NT2/D1 (cell line): ENCODE results near the gene NRCAM.

Source experiments
- DNase-seq: peaks from one replicate; pipeline ENCODE4 v3.0.0-alpha.2; 2011; ENCODE audit warnings: low read depth, low spot score
- H3K27me3 ChIP-seq: 2 replicates; pipeline ENCODE4 v1.6.0; 2011; ENCODE audit warnings: mild to moderate bottlenecking; ENCODE audit not compliant: insufficient read length, insufficient read depth
- H3K36me3 ChIP-seq: 2 replicates; pipeline ENCODE4 v1.6.1; 2011; ENCODE audit warnings: mild to moderate bottlenecking, low read length, mixed read lengths; ENCODE audit not compliant: insufficient read depth, insufficient read length
- H3K4me1 ChIP-seq: 2 replicates; pipeline ENCODE4 v1.5.1; 2011; ENCODE audit not compliant: insufficient read depth, insufficient read length
- H3K4me3 ChIP-seq: 2 replicates; pipeline ENCODE4 v1.5.1; 2011; ENCODE audit warnings: low read depth; ENCODE audit not compliant: insufficient read length
- H3K9ac ChIP-seq: 2 replicates; pipeline ENCODE4 v1.6.0; 2011; ENCODE audit warnings: low read depth; ENCODE audit not compliant: insufficient read length
- H3K9me3 ChIP-seq: 2 replicates; pipeline ENCODE4 v1.5.1; 2011; ENCODE audit warnings: mild to moderate bottlenecking, low read length; ENCODE audit not compliant: insufficient read depth
- SUZ12 ChIP-seq: IDR thresholded peaks from 2 replicates; pipeline ENCODE4 v1.6.1; 2011; ENCODE audit not compliant: insufficient read length, insufficient read depth; ENCODE audit errors: extremely low read depth
- YY1 ChIP-seq: IDR thresholded peaks from 2 replicates; pipeline ENCODE4 v1.6.1; 2011; ENCODE audit not compliant: insufficient read length, insufficient read depth
- ZNF274 ChIP-seq: IDR thresholded peaks from 2 replicates; pipeline ENCODE4 v1.6.1; 2011; ENCODE audit warnings: mild to moderate bottlenecking, low read depth, low read length

Gene NRCAM

DNA sequence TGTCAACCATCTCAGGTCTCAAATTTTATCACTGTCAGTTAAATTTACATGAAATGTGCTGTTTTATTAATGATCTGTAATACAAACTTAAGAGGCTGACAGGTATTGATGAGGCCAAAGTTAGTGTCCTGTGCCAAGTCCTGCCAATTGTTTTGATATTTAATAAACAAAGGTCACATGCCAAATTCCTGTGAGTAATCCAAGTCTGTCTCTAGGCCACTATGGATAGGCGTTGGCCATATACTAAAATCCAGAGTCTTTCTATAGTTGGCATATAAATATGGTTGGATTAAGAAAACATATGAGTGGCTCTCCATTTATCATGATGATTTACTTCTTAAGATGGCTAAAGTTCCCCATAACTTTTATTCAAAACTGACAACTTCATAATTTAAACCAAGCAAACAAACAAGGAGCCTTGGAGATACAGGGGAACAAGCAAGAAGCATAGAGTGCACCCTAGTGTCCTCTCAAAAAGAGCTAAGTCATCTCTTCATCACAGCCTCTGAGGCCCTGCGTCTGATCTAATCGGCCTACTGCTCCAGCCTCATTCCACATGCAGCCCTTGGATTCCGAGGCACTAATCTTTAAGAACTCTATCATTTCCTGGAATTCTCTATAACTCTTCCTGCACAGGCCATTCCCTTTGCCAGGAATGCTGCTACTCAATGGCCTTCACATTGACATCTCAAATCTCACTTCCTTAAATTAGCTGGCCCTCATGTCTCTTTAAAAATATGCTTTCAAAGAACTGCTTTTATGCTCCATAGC is 32.7 kb upstream of the NRCAM start:
- no peak for DNase-seq
- Histone ChIP-seq H3K4me1 (no peaks in the 10 kb centered on the region), H3K9ac (no peak overlapping the region), H3K9me3 (no peaks in the 10 kb centered on the region), H3K27me3 (no peaks in the 10 kb centered on the region), H3K4me3 (no peak overlapping the region), H3K36me3 (no peaks in the 10 kb centered on the region)
- TF ChIP-seq SUZ12 (no peak), YY1 (no peak), ZNF274 (no peak)

DNA sequence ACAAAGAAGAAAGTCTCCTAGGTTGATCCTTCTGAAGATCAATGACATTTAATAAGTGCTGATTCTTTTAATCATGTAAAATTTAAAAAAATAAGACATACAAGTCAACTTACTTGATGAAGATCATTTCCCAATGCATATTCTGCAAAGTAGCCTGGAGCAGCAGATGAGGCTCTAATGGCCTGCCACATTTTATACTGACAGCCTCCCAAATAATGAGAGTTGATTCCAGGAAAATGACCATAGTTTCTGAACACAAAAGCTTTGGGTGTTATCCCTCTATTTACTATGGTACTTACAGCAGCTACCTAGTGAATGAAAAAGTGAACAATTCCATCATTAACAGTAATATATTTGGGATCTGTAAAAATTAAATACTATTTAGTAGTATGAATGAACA is 31.4 kb upstream of the NRCAM start:
- Histone ChIP-seq H3K9ac (no peak overlapping the region), H3K27me3 (no peaks in the 10 kb centered on the region), H3K4me1 (no peaks in the 10 kb centered on the region), H3K4me3 (no peak overlapping the region), H3K9me3 (no peaks in the 10 kb centered on the region), H3K36me3 (no peaks in the 10 kb centered on the region)
- no peak for DNase-seq
- TF ChIP-seq SUZ12 (no peak), ZNF274 (no peak), YY1 (no peak)

DNA sequence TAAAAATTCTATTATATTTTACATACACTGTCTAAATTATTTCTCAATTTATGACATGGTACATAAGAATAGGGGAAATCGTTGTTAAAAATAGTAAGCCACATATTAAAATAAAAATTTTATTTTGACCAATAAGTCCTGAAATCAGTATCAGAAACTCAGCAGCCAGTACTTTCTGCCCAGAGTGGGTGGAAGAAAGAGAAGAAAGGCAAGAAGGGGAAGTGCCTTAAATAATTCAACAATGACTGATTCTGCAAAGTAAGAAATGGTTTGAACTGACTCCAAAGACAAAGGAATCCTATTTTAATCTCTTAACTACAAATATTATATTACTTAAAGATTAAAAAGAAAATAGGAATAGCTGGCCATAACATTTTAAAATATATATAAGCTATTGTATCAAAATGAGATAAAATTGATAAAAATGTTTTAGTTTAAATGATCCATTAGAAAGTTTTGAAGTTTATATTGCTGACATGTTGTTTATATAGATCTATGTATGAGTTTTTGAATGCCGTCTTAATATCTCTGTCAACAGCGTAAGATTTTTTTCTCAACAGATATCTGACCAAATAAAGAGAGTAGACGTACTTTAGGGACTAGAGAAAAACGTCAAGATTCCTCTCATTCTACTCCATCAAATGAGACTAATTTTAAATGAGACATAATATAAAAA is 30.2 kb upstream of the NRCAM start:
- TF ChIP-seq ZNF274 (no peak), SUZ12 (no peak), YY1 (no peak)
- no peaks in the 10 kb centered on the region for H3K4me1 ChIP-seq
- H3K9me3 ChIP-seq: no peaks in the 10 kb centered on the region
- no peaks in the 10 kb centered on the region for H3K36me3 ChIP-seq
- no peak for DNase-seq
- no peak overlapping the region for H3K9ac ChIP-seq
- H3K27me3 ChIP-seq: no peaks in the 10 kb centered on the region
- H3K4me3 ChIP-seq: no peak overlapping the region

DNA sequence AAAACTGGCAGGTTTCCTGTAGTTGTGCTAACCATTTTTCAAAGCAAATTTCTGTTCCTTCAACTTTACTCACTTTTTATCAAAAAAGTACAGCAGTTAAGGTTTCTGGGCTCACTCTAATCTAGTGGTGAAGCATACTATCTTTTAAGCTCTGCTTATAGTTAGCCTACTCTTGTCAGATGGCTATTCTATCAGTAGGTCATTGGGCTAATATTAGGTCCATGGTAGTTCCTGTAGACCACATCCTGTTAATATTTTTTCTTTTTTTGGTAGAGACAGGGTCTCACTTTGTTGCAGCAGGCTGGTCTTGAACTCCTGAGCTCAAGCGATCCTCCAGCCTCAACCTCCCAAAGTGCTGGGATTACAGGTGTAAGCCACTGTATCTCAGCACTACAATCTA is 27.9 kb upstream of the NRCAM start:
- Histone ChIP-seq H3K36me3 (no peaks in the 10 kb centered on the region), H3K4me1 (no peaks in the 10 kb centered on the region), H3K27me3 (no peaks in the 10 kb centered on the region), H3K9ac (no peak overlapping the region), H3K9me3 (no peaks in the 10 kb centered on the region), H3K4me3 (no peak overlapping the region)
- no peak for DNase-seq
- TF ChIP-seq SUZ12 (no peak), ZNF274 (no peak), YY1 (no peak)

DNA sequence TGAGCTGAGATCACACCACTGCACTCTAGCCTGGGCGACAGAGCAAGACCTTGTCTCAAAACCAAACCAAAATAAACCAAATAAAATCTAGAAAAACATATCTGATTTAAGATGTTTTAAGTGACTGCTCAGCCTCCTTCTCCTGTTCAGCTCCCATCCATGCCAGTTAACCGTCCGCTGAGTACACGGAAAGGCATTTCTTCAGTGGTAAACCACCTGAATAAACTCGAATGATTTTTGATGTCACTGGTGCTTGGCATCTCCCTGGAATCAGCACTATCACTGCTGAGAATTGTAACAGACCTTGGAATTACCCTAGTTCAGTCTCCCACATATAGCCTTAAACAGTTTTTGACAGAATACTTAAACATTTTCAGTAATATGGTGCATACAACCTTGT is 24.1 kb upstream of the NRCAM start:
- no peaks in the 10 kb centered on the region for H3K4me1 ChIP-seq
- no peaks in the 10 kb centered on the region for H3K27me3 ChIP-seq

DNA sequence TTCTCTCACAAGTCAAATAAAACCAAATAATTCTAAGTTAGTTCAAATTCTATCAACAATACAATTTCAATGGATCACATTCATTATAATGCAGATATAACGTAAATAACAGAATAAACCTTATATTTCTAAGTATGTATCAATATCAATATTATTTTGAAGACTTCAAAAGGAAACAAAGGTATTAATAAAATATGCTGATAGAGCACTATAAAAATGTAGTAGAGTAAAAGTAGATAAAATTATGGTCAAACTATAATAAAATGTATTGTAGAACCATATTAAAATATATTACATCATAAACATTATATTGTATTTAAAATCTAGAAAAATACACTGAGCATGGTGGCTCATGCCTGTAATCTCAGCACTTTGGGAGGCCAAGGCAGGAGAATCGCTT is 23.5 kb upstream of the NRCAM start:
- Histone ChIP-seq H3K9me3 (no peaks in the 10 kb centered on the region), H3K9ac (no peak overlapping the region), H3K4me1 (no peaks in the 10 kb centered on the region), H3K36me3 (peaks cover 3% of the 10 kb centered on the region), H3K27me3 (no peaks in the 10 kb centered on the region), H3K4me3 (no peak overlapping the region)
- TF ChIP-seq YY1: no peak
- no peak for TF ChIP-seq ZNF274
- no peak for TF ChIP-seq SUZ12
- DNase-seq: no peak

More for the DNA sequence above, 24.1 kb upstream of the NRCAM start:
- Histone ChIP-seq H3K4me3 (no peak overlapping the region), H3K36me3 (peaks cover 3% of the 10 kb centered on the region), H3K9ac (no peak overlapping the region), H3K9me3 (no peaks in the 10 kb centered on the region)
- TF ChIP-seq YY1: no peak
- no peak for DNase-seq

DNA sequence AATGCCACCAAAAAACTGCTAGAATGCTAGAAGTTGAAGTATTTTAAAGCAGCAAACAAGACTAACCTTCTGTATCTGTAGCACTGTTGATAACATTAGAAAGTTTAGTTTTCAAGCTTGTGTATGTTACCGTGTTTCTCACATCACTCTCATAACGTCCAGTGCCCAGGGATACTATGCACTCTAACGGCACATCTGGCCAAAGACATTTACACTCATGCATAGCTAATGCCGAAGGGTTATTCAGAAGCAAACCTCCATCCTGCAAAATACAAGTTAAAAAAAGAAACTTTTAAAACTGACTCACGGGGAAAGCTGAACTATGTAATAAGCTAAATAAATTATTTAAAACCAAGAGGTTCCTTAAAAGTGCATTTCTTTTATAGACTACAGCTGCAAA is 22.9 kb upstream of the NRCAM start:
- Histone ChIP-seq H3K36me3 (peaks cover 3% of the 10 kb centered on the region), H3K4me3 (no peak overlapping the region), H3K27me3 (no peaks in the 10 kb centered on the region), H3K9ac (no peak overlapping the region), H3K4me1 (no peaks in the 10 kb centered on the region), H3K9me3 (no peaks in the 10 kb centered on the region)
- no peak for TF ChIP-seq YY1
- TF ChIP-seq SUZ12: no peak
- TF ChIP-seq ZNF274: no peak
- no peak for DNase-seq
